ENCODE data around the gene FBXO42.

- TF ChIP-seq GATA2 (IDR thresholded peaks at IDR 0.05; ENCODE audit: low read depth, low read length) (no peak), GATA3 (IDR thresholded peaks at IDR 0.05; ENCODE audit: low read depth, low read length) (no peak)
These were observed 106.6 kb downstream of the FBXO42 start for GRCh38 chr1:16245476-16246196.
